Adrenal gland (tissue), 12 donors: ENCODE data around the gene DNPEP. TPM values are rescaled to one million over a fixed set of nuclear protein-coding genes. Genes with fewer than 3 reads are reported as not detected.
A peak's percentile ranks its signal among the peaks of the same experiment; 100 is the strongest.

Experiments
- DNase-seq, 7 donors: peaks; one replicate each; pipeline ENCODE4 v3.0.0-alpha.2; 2019 to 2020
- H3K27ac ChIP-seq, 5 donors: fragments of 200-600 bp; sonication (generic) in 4 of 5; 1 replicate in 3 of 5; 2 replicates in 2 of 5; pipeline versions ENCODE4 v1.5.1 to v1.8.0; 2016 to 2020; ENCODE audit warnings: mild to moderate bottlenecking in 1 of 5
- H3K27me3 ChIP-seq: fragments of 200-600 bp; 2 replicates; pipeline ENCODE4 v1.8.0; 2021
- H3K36me3 ChIP-seq, 2 donors: fragments of 200-600 bp; replicated peaks in 1 of 2; 1 replicate in 1 of 2; 2 replicates in 1 of 2; pipeline versions ENCODE4 v1.5.1 to v1.8.0; 2018 to 2022
- H3K4me1 ChIP-seq, 2 donors: fragments of 200-600 bp; replicated peaks in 1 of 2; 1 replicate in 1 of 2; 2 replicates in 1 of 2; pipeline versions ENCODE4 v1.5.1 to v1.8.0; 2018 to 2021
- H3K4me3 ChIP-seq, 4 donors: fragments of 200-600 bp; sonication (generic) in 3 of 4; one replicate each; pipeline ENCODE4 v1.5.1; 2016 to 2018
- H3K9me3 ChIP-seq, 3 donors: fragments of 200-600 bp; sonication (generic) in 1 of 3; replicated peaks in 1 of 3; 1 replicate in 2 of 3; 2 replicates in 1 of 3; pipeline versions ENCODE4 v1.5.1 to v1.8.0; 2016 to 2021
- POLR2A ChIP-seq, 2 donors: fragments of 450-650 bp; IDR thresholded peaks; one replicate each; pipeline ENCODE4 v1.6.1; 2017; ENCODE audit warnings: antibody characterized with exemption in 2 of 2, mild to moderate bottlenecking in 2 of 2, moderate library complexity in 1 of 2
- WGBS, 4 donors: extraction: QIAGEN DNeasy Blood & Tissue Kit in 2 of 4; methylation state at CpG; one replicate each; pipeline versions ENCODE4 v1.1.5 to v1.1.7; 2013 to 2017; 5-methylcytosine and 5-hydroxymethylcytosine counted together
- intact Hi-C, 2 donors: fragments of 100-400 bp; cut with DNase I; formaldehyde crosslinking; loops; one replicate each; pipeline versions ENCODE4 v1.14.1 to v1.15.0; 2022 to 2023
- polyA plus RNA-seq, 3 donors: library from polyadenylated mRNA; stranded (reverse); fragments of 200-250 nt in 2 of 3; fragments of 350-450 nt in 1 of 3; fragmentation: Illumina TruSeq in 1 of 3; extraction: RNeasy Lipid Tissue Mini Kit (QIAGEN cat#74804) in 1 of 3; gene quantifications; one replicate each; pipeline ENCODE4 v1.2.3, GENCODE V29; 2013 to 2014
- total RNA-seq, 9 donors: library from RNA; depleted of rRNA in 4 of 9; stranded (reverse); fragments of >200 nt in 4 of 9; fragments of 120-200 nt in 1 of 9; fragmentation: NEBNext Ultra II Directional in 1 of 9; extraction: Animal tissue kit (Norgen Biotek cat#: 25700) in 1 of 9; gene quantifications; one replicate each; pipeline versions ENCODE4 v1.1.0 to v1.2.4, GENCODE V29; 2013 to 2023
- TF ChIP-seq, protein P1 (sequence below), 6 experiments: fragments of 450-650 bp in 4 of 6; fragments of 200-600 bp in 2 of 6; sonication (generic) in 1 of 6; IDR thresholded peaks; 1 replicate in 5 of 6; 2 replicates in 1 of 6; pipeline versions ENCODE4 v1.5.1 to v1.8.0; 2016 to 2021; ENCODE audit warnings: antibody characterized with exemption in 6 of 6, mild to moderate bottlenecking in 2 of 6, moderate library complexity in 1 of 6
- donor health status: healthy with polysubstance abuse.
- donor health status: Bipolar disorder and iron deficiency.
- donor health status: DM: yes; HTN: yes; CAD: no.
- donor health status: DM: no; HTN: no; CAD: no.
- donor health status: DM: no; HTN: no; CAD: no.
- donor health status: DM: yes; HTN: yes; CAD: no.

The DNPEP gene
- total and polyA plus RNA-seq, 12 donors, result 30.0 to 107 (median 53.5) TPM

DNA sequence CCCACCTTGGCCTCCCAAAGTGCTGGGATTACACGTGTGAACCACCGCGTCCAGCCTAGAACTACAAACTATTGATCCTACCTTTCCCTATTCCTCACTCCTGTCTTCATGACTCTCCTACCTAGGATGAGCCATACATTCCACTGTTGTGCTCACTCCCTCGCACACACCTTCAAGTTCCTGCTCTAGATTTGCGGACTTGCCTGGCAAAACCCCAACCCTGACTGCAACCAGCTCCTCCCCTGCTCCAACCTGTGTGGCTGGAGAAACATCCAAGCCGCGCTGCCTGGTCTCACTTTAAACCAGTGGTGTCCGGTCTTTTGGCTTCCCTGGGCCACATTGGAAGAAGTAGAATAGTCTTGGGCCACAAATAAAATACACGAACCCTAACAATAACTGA lies 5.0 kb upstream of the DNPEP start:
- WGBS, 4 donors, result 87 to 90% (median 87%) methylated on average over 9 of the region's 9 CpGs
- intact Hi-C loops, result no loop called here
- no peaks in the 10 kb centered on the region for H3K27me3 ChIP-seq

DNA sequence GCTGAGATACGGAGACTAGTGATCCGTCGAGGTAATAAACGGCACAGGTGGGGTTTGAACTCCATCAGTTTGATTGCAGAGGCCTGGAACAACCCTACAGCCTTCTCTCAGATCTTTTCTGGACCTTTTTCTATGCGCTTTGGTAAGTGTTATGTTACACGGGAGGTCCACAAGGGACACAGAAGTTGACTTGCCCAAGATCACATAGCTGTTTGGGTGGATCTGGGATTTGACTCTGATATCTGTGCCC lies 1.1 kb upstream of the DNPEP start:
- peaks cover 0 to 24% of the 10 kb centered on the region in 2 donors for H3K36me3 ChIP-seq
- TF ChIP-seq POLR2A (IDR thresholded peaks at IDR 0.05), result no peak
- TF ChIP-seq, protein P1, sequence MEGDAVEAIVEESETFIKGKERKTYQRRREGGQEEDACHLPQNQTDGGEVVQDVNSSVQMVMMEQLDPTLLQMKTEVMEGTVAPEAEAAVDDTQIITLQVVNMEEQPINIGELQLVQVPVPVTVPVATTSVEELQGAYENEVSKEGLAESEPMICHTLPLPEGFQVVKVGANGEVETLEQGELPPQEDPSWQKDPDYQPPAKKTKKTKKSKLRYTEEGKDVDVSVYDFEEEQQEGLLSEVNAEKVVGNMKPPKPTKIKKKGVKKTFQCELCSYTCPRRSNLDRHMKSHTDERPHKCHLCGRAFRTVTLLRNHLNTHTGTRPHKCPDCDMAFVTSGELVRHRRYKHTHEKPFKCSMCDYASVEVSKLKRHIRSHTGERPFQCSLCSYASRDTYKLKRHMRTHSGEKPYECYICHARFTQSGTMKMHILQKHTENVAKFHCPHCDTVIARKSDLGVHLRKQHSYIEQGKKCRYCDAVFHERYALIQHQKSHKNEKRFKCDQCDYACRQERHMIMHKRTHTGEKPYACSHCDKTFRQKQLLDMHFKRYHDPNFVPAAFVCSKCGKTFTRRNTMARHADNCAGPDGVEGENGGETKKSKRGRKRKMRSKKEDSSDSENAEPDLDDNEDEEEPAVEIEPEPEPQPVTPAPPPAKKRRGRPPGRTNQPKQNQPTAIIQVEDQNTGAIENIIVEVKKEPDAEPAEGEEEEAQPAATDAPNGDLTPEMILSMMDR (IDR thresholded peaks at IDR 0.05), result no peak
- H3K27me3 ChIP-seq, result no peaks in the 10 kb centered on the region
- intact Hi-C loops, result no loop called here
- peak overlapping the region in 3 of 5 donors; percentile 1 to 96 (median 79) for H3K27ac ChIP-seq
- H3K9me3 ChIP-seq, result no peaks in the 10 kb centered on the region
- no peak for DNase-seq
- H3K4me3 ChIP-seq, result peak overlapping the region in 1 of 4 donors; percentile 64
- H3K4me1 ChIP-seq, result peaks cover 5 to 9% of the 10 kb centered on the region in 2 donors
- WGBS, 4 donors, result 41 to 65% (median 49%) methylated on average over 6 of the region's 6 CpGs

More for the DNA sequence above, 5.0 kb upstream of the DNPEP start:
- Histone ChIP-seq H3K27ac (no peak overlapping the region), H3K36me3 (no peaks in the 10 kb centered on the region), H3K9me3 (no peaks in the 10 kb centered on the region), H3K4me1 (no peaks in the 10 kb centered on the region), H3K4me3 (no peak overlapping the region)
- no peak for DNase-seq
- TF ChIP-seq, protein P1 (IDR thresholded peaks at IDR 0.05), result no peak
- no peak for TF ChIP-seq POLR2A (IDR thresholded peaks at IDR 0.05)

GRCh38 chr2:219388121-219388906 lies 602 bp upstream of the DNPEP start:
- WGBS, 4 donors, result 1 to 7% (median 2%) methylated on average over 4 to 78 of the region's 78 CpGs
- peak overlapping the region in 3 of 5 donors; percentile 1 to 96 (median 79) for H3K27ac ChIP-seq
- H3K4me1 ChIP-seq, result peaks cover 5 to 9% of the 10 kb centered on the region in 2 donors
- TF ChIP-seq, protein P1 (IDR thresholded peaks at IDR 0.05), result peak; percentile 12 to 85 (median 64)
- TF ChIP-seq POLR2A (IDR thresholded peaks at IDR 0.05), result peak in 1 of 2 donors; percentile 30
- no peaks in the 10 kb centered on the region for H3K27me3 ChIP-seq
- no peaks in the 10 kb centered on the region for H3K9me3 ChIP-seq
- peaks cover 0 to 29% of the 10 kb centered on the region in 2 donors for H3K36me3 ChIP-seq
- peak; percentile 98 to 99 (median 99) for DNase-seq
- intact Hi-C loops, result no loop called here
- peak overlapping the region in 1 of 4 donors; percentile 64 for H3K4me3 ChIP-seq

DNA sequence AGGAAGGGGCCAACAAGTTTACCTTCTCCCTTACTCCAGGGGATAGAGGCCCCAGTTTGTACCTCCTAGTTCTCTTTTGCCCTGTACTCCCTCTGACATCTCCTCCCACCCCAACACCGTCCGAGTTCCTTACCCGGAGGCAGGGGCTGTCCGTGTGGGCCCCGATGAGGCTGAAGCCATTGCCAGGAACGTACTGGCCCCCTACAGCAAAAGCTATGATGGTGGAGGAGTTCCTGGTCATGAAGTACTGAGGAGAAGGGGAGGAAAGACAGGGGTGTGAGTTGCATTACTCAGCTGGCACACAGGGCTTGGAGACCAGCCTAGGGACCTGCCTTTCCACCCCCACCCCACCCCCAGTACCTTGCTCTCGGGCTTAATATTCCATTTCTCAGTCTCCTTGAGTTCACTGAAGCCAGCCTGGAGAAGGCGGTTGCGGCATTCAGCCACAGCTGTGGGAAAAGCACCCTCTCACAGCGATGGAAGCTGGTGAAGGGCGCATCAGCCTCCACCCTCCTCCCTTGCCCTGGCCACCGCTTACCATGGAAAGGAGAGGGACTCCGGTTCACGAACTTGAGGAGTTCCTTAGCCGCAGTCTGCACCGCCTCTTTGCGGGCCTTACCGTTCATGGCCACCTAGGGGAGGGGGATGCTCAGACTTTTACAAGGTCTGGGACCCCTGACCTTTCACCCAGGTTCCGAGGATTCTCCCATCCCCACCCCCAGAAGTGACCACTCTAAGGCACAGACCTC lies 1.0 kb downstream of the DNPEP start:
- TF ChIP-seq POLR2A (IDR thresholded peaks at IDR 0.05), result no peak
- TF ChIP-seq, protein P1 (IDR thresholded peaks at IDR 0.05), result no peak
- peak in 4 of 7 donors; percentile 16 to 55 (median 34) for DNase-seq
- 37 to 48% (median 41%) methylated on average over 18 to 19 of the region's 19 CpGs for WGBS, 4 donors
- no peaks in the 10 kb centered on the region for H3K27me3 ChIP-seq
- H3K4me1 ChIP-seq, result peaks cover 5 to 9% of the 10 kb centered on the region in 2 donors
- peaks cover 0 to 45% of the 10 kb centered on the region in 2 donors for H3K36me3 ChIP-seq
- no peaks in the 10 kb centered on the region for H3K9me3 ChIP-seq
- intact Hi-C loops, result no loop called here
- H3K27ac ChIP-seq, result peak overlapping the region; percentile 65 to 96 (median 92)
- peak overlapping the region; percentile 64 to 85 (median 80) for H3K4me3 ChIP-seq
